SU-DHL-6 (cell line): Measurements from ENCODE around the gene LRRC28.

ENCODE experiments used
- H2AFZ ChIP-seq: fragments of 200-600 bp; sonication (generic); 2 replicates; pipeline ENCODE4 v1.6.1; 2014; ENCODE audit warnings: low read depth, mild to moderate bottlenecking, moderate library complexity, mixed read lengths, antibody characterized with exemption, low read length; ENCODE audit not compliant: severe bottlenecking
- H3F3A ChIP-seq: fragments of 200-600 bp; shearing (Covaris generic); 2 replicates; pipeline ENCODE4 v1.6.0; 2016; ENCODE audit warnings: antibody characterized with exemption, mild to moderate bottlenecking; ENCODE audit not compliant: insufficient read depth
- H3K27ac ChIP-seq: fragments of 200-600 bp; sonication (generic); 2 replicates; pipeline ENCODE4 v1.5.1; 2016; ENCODE audit warnings: low read depth, mild to moderate bottlenecking, low read length, moderate library complexity, mixed read lengths
- H3K27me3 ChIP-seq: fragments of 200-600 bp; sonication (generic), shearing (Covaris generic); 2 replicates; pipeline ENCODE4 v1.6.0; 2014; ENCODE audit warnings: mild to moderate bottlenecking, low read length
- H3K36me3 ChIP-seq: fragments of 200-600 bp; sonication (generic); 2 replicates; pipeline ENCODE4 v1.6.1; 2014; ENCODE audit warnings: mild to moderate bottlenecking, low read length, mixed read lengths
- H3K4me2 ChIP-seq: fragments of 300-600, 200-600 bp; shearing (Covaris generic), sonication (generic); 2 replicates; pipeline ENCODE4 v1.6.0; 2014; ENCODE audit warnings: low read length, low read depth, mild to moderate bottlenecking; ENCODE audit not compliant: poor library complexity, severe bottlenecking
- H3K4me3 ChIP-seq: fragments of 200-600 bp; sonication (generic); 2 replicates; pipeline ENCODE4 v1.5.1; 2014; ENCODE audit warnings: antibody characterized with exemption, low read length, mild to moderate bottlenecking, mixed read lengths; ENCODE audit not compliant: insufficient read depth, poor library complexity, severe bottlenecking
- H3K79me2 ChIP-seq: fragments of 200-600 bp; sonication (generic); 2 replicates; pipeline ENCODE4 v1.6.1; 2014; ENCODE audit warnings: mild to moderate bottlenecking, low read length, moderate library complexity; ENCODE audit not compliant: insufficient read depth
- H3K9ac ChIP-seq: fragments of 200-600 bp; sonication (generic); 2 replicates; pipeline ENCODE4 v1.7.0; 2014; ENCODE audit warnings: mild to moderate bottlenecking, low read length
- H3K9me2 ChIP-seq: fragments of 200-600 bp; sonication (generic); replicated peaks from 2 replicates; pipeline ENCODE4 v1.6.1; 2014; ENCODE audit warnings: low read length; ENCODE audit not compliant: insufficient read depth
- H3K9me3 ChIP-seq: fragments of 200-600 bp; sonication (generic); 2 replicates; pipeline ENCODE4 v1.6.1; 2014; ENCODE audit warnings: low read length, mixed read lengths; ENCODE audit not compliant: insufficient read depth
- H4K20me1 ChIP-seq: fragments of 200-600 bp; sonication (generic); 2 replicates; pipeline ENCODE4 v1.6.1; 2014; ENCODE audit warnings: low read depth, mild to moderate bottlenecking, antibody characterized with exemption, low read length, moderate library complexity, mixed read lengths
- EZH2phosphoT487 ChIP-seq: fragments of 200-600 bp; sonication (generic), shearing (Covaris generic); conservative IDR thresholded peaks from 2 replicates; pipeline ENCODE4 v1.6.1; 2018; ENCODE audit warnings: mild to moderate bottlenecking, antibody characterized with exemption, low read length, moderate library complexity, mixed read lengths
- TF ChIP-seq, protein P1 (sequence below): fragments of 200-600 bp; sonication (generic); IDR thresholded peaks from one replicate; pipeline ENCODE4 v1.5.1; 2017; ENCODE audit warnings: antibody characterized with exemption, mild to moderate bottlenecking, low read length, moderate library complexity; ENCODE audit not compliant: insufficient read depth, poor library complexity, severe bottlenecking

LRRC28 gene

DNA sequence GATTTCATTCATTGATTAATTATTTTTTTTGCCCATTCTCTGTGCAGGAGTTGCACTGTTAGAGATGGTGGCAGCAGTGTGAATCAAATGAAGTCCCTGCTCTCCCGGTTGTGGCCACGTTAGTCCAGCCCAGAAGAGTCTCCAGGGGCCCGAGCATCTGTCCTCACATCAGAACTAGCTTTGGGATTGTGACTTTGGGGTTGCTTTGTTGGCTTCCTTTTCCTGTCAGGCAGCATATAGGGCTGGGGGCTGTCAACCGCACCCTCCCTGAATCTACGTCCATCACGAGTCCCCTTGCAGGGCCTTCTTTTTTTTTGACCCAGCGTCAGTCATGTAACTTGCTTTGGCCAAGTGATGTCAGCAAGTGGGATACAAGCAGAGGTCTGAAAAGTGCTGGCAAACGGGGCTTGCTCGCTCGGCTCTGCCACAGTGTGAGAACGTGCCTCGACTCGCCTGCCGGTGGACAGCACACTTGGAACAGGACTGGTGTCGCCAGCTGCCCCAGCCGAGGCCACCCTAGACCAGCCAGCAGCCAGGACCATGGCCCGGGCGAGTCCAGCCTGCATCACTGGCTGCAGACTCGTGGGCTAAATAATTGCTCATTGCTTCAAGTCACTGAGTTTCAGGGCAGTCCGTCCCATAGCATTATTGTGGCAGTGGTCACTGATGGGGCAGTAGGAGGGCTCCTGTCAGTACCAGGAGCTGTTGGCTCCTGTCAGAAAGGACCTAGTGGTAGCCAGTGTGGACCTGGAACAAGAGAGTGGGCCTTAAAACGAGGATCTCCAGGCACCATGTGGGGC, 162.9 kb downstream of the LRRC28 start:
- no peak overlapping the region for H2AFZ ChIP-seq
- H4K20me1 ChIP-seq: no peaks in the 10 kb centered on the region
- no peaks in the 10 kb centered on the region for H3K9me3 ChIP-seq
- no peaks in the 10 kb centered on the region for H3F3A ChIP-seq
- H3K9ac ChIP-seq: no peak overlapping the region
- H3K79me2 ChIP-seq: no peaks in the 10 kb centered on the region
- no peaks in the 10 kb centered on the region for H3K36me3 ChIP-seq
- no peak overlapping the region for H3K4me2 ChIP-seq
- no peak overlapping the region for H3K27ac ChIP-seq
- no peak for TF ChIP-seq EZH2phosphoT487
- TF ChIP-seq, protein P1, sequence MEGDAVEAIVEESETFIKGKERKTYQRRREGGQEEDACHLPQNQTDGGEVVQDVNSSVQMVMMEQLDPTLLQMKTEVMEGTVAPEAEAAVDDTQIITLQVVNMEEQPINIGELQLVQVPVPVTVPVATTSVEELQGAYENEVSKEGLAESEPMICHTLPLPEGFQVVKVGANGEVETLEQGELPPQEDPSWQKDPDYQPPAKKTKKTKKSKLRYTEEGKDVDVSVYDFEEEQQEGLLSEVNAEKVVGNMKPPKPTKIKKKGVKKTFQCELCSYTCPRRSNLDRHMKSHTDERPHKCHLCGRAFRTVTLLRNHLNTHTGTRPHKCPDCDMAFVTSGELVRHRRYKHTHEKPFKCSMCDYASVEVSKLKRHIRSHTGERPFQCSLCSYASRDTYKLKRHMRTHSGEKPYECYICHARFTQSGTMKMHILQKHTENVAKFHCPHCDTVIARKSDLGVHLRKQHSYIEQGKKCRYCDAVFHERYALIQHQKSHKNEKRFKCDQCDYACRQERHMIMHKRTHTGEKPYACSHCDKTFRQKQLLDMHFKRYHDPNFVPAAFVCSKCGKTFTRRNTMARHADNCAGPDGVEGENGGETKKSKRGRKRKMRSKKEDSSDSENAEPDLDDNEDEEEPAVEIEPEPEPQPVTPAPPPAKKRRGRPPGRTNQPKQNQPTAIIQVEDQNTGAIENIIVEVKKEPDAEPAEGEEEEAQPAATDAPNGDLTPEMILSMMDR: no peak
- H3K27me3 ChIP-seq: no peaks in the 10 kb centered on the region
- no peaks in the 10 kb centered on the region for H3K9me2 ChIP-seq
- no peak overlapping the region for H3K4me3 ChIP-seq

DNA sequence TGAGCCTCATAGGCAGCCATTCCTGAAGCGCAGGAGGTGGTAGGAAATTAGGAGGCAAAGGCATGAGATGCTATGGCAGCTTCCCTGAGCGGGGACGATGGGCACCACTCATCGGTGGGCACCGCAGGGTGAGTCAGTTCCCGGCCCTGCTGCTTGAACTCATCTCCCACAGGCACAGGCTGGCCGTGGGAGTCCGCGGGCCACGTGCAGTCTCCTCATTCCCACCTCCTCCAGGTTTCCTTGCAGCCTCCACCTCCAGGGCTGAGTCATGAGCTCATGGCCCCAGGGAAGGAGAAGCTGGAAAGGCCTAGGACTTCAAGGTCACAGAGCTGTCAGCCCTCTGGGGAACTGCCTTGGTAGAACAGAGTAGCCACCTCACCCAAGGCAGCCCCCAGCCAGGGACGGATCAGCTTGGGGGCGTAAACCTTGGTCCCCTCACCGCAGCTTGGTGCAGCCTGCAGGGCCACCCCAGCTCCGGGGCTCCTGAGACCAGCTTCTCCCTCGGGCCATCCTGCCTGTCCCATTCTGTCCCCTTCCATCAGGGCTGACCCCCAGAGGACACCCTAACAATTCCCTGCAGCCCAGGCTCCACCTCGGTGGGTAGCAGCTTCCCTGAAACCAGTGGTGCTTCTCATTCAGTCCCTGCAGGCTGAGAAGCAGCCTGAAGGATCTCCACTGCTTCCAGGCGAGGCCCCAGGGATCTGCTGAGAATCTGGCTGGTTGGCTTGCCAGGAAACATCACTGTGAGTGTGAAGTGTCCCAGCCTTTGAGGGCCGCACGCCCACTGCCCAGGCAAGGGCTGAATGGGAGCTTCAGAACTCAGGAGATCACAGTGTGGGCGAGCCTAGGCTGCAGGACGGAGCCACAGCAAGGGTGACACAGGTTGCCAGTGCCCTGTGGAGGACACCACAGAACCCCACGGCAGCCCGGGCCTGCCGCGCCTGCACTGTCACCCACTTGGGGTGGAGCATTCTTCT, 163.8 kb downstream of the LRRC28 start:
- Histone ChIP-seq H3K36me3 (no peaks in the 10 kb centered on the region), H3K9ac (no peak overlapping the region), H3K9me2 (no peaks in the 10 kb centered on the region), H3K27me3 (no peaks in the 10 kb centered on the region), H3F3A (no peaks in the 10 kb centered on the region), H3K4me3 (no peak overlapping the region), H4K20me1 (no peaks in the 10 kb centered on the region), H3K79me2 (no peaks in the 10 kb centered on the region), H2AFZ (no peak overlapping the region), H3K9me3 (no peaks in the 10 kb centered on the region), H3K4me2 (no peak overlapping the region), H3K27ac (no peak overlapping the region)
- TF ChIP-seq EZH2phosphoT487: no peak
- TF ChIP-seq, protein P1: no peak

- H3K27me3 ChIP-seq: no peaks in the 10 kb centered on the region
- no peaks in the 10 kb centered on the region for H4K20me1 ChIP-seq
- H3K9me2 ChIP-seq: no peaks in the 10 kb centered on the region
- no peak overlapping the region for H3K27ac ChIP-seq
- H3K4me2 ChIP-seq: no peak overlapping the region
- no peaks in the 10 kb centered on the region for H3K9me3 ChIP-seq
- no peak overlapping the region for H2AFZ ChIP-seq
- H3F3A ChIP-seq: no peaks in the 10 kb centered on the region
- no peak overlapping the region for H3K9ac ChIP-seq
- no peaks in the 10 kb centered on the region for H3K79me2 ChIP-seq
- H3K36me3 ChIP-seq: no peaks in the 10 kb centered on the region
- no peak for TF ChIP-seq EZH2phosphoT487
- TF ChIP-seq, protein P1: no peak
- H3K4me3 ChIP-seq: no peak overlapping the region
These were observed 165.2 kb downstream of the LRRC28 start for GRCh38 chr15:99416191-99417188.
